MM.1S (cell line): ENCODE results near the gene RESF1.

Experiments
- DNase-seq: peaks from one replicate; pipeline ENCODE4 v3.0.0-alpha.2; 2015
- H2AFZ ChIP-seq: fragments of 300-600 bp; sonication (generic); 2 replicates; pipeline ENCODE4 v1.6.0; 2016; ENCODE audit warnings: antibody characterized with exemption, low read length
- H3F3A ChIP-seq: fragments of 300-600 bp; sonication (generic); 2 replicates; pipeline ENCODE4 v1.6.1; 2016; ENCODE audit warnings: mild to moderate bottlenecking, antibody characterized with exemption, low read length, moderate library complexity, mixed read lengths; ENCODE audit not compliant: insufficient read depth
- H3K27ac ChIP-seq: fragments of 300-600 bp; sonication (generic); 2 replicates; pipeline ENCODE4 v1.5.1; 2016; ENCODE audit warnings: mild to moderate bottlenecking, low read length
- H3K27me3 ChIP-seq: fragments of 300-600 bp; sonication (generic); replicated peaks from 2 replicates; pipeline ENCODE4 v1.6.0; 2016; ENCODE audit warnings: low read length; ENCODE audit not compliant: insufficient read depth
- H3K36me3 ChIP-seq: fragments of 300-600 bp; sonication (generic); replicated peaks from 2 replicates; pipeline ENCODE4 v1.6.1; 2016; ENCODE audit warnings: mild to moderate bottlenecking, low read length, mixed read lengths; ENCODE audit not compliant: insufficient read depth
- H3K4me1 ChIP-seq: fragments of 300-600 bp; sonication (generic); 2 replicates; pipeline ENCODE4 v1.6.1; 2016; ENCODE audit warnings: low read length, mixed read lengths
- H3K4me2 ChIP-seq: fragments of 300-600 bp; sonication (generic); 2 replicates; pipeline ENCODE4 v1.6.0; 2016; ENCODE audit warnings: low read depth, low read length
- H3K4me3 ChIP-seq: fragments of 300-600 bp; sonication (generic); 2 replicates; pipeline ENCODE4 v1.5.1; 2016; ENCODE audit warnings: low read length, mixed read lengths
- H3K79me2 ChIP-seq: fragments of 300-600 bp; sonication (generic); 2 replicates; pipeline ENCODE4 v1.6.1; 2016; ENCODE audit warnings: mixed run types, low read length, mixed read lengths
- H3K9ac ChIP-seq: fragments of 300-600 bp; sonication (generic); 2 replicates; pipeline ENCODE4 v1.6.1; 2016; ENCODE audit warnings: low read length, mixed read lengths
- H3K9me2 ChIP-seq: fragments of 300-600 bp; sonication (generic); replicated peaks from 2 replicates; pipeline ENCODE4 v1.6.1; 2016; ENCODE audit warnings: mild to moderate bottlenecking, low read length, mixed read lengths; ENCODE audit not compliant: insufficient read depth
- H3K9me3 ChIP-seq: fragments of 300-600 bp; sonication (generic); replicated peaks from 2 replicates; pipeline ENCODE4 v1.6.1; 2016; ENCODE audit warnings: mild to moderate bottlenecking, low read length, mixed read lengths; ENCODE audit not compliant: insufficient read depth
- H4K20me1 ChIP-seq: fragments of 300-600 bp; sonication (generic); 2 replicates; pipeline ENCODE4 v1.6.1; 2016; ENCODE audit warnings: mild to moderate bottlenecking, low read length, moderate library complexity, mixed read lengths; ENCODE audit not compliant: insufficient read depth
- EZH2 ChIP-seq: fragments of 300-600 bp; sonication (generic); optimal IDR thresholded peaks from 2 replicates; pipeline ENCODE3; 2017; ENCODE audit warnings: low read depth, mild to moderate bottlenecking, antibody characterized with exemption, low read length, mixed read lengths
- EZH2phosphoT487 ChIP-seq: fragments of 300-600 bp; sonication (generic); IDR thresholded peaks from 2 replicates; pipeline ENCODE4 v1.6.1; 2018; ENCODE audit warnings: antibody characterized with exemption, low read length
- TF ChIP-seq, protein P1 (sequence below): fragments of 300-600 bp; sonication (generic); IDR thresholded peaks from 2 replicates; pipeline ENCODE4 v1.5.1; 2016; ENCODE audit warnings: antibody characterized with exemption, low read length, mixed read lengths

RESF1 gene

GRCh38 chr12:32000373-32001005 is 41.3 kb downstream of the RESF1 start:
- H3F3A ChIP-seq, result no peaks in the 10 kb centered on the region
- no peaks in the 10 kb centered on the region for H3K27me3 ChIP-seq
- no peak for TF ChIP-seq EZH2phosphoT487
- TF ChIP-seq, protein P1, sequence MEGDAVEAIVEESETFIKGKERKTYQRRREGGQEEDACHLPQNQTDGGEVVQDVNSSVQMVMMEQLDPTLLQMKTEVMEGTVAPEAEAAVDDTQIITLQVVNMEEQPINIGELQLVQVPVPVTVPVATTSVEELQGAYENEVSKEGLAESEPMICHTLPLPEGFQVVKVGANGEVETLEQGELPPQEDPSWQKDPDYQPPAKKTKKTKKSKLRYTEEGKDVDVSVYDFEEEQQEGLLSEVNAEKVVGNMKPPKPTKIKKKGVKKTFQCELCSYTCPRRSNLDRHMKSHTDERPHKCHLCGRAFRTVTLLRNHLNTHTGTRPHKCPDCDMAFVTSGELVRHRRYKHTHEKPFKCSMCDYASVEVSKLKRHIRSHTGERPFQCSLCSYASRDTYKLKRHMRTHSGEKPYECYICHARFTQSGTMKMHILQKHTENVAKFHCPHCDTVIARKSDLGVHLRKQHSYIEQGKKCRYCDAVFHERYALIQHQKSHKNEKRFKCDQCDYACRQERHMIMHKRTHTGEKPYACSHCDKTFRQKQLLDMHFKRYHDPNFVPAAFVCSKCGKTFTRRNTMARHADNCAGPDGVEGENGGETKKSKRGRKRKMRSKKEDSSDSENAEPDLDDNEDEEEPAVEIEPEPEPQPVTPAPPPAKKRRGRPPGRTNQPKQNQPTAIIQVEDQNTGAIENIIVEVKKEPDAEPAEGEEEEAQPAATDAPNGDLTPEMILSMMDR, result no peak
- TF ChIP-seq EZH2, result no peak
- H3K9me3 ChIP-seq, result no peaks in the 10 kb centered on the region
- H3K36me3 ChIP-seq, result peaks cover 2% of the 10 kb centered on the region; the same call in 1 of the 2 replicates
- no peaks in the 10 kb centered on the region for H3K79me2 ChIP-seq
- H3K9ac ChIP-seq, result no peak overlapping the region
- H3K4me1 ChIP-seq, result no peaks in the 10 kb centered on the region
- no peak for DNase-seq
- H2AFZ ChIP-seq, result no peak overlapping the region
- H3K4me2 ChIP-seq, result no peak overlapping the region
- no peak overlapping the region for H3K27ac ChIP-seq
- H4K20me1 ChIP-seq, result no peaks in the 10 kb centered on the region
- no peak overlapping the region for H3K4me3 ChIP-seq
- H3K9me2 ChIP-seq, result no peaks in the 10 kb centered on the region

DNA sequence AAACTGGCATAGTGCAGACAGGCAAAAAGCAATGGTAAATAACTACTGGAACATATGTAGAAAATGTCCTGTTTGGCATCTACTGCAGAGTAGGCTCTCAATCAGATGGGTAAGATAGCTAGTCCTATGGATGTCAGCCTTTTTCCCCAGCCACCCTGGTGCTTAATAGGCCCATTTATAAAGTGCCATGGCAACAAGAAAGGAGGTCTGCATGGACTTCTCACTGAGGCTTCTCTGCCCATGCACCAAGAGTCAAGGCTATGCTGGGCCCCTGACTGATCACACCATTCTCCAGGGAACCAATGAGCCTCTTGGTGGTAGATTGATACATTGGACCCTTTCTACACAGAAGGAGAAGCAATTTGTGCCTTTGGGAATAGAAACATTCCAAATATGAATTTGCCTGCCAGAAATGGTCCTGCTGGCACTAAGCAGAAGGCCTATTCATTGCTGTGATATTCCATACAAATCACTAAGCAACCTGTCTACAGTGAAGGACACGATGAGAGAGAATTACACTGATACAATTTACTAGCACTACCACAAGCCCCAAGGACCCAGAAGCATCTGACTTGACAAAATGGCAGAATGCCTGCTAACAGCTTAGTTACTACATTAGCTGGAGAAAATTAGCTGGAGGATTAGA is 43.8 kb downstream of the RESF1 start:
- Histone ChIP-seq H3K4me2 (no peak overlapping the region), H3K27ac (no peak overlapping the region), H3K9ac (no peak overlapping the region), H3K9me3 (no peaks in the 10 kb centered on the region), H3K4me3 (no peak overlapping the region), H3K27me3 (no peaks in the 10 kb centered on the region), H3K36me3 (no peaks in the 10 kb centered on the region), H3F3A (no peaks in the 10 kb centered on the region), H3K4me1 (no peaks in the 10 kb centered on the region), H3K79me2 (no peaks in the 10 kb centered on the region), H4K20me1 (no peaks in the 10 kb centered on the region), H2AFZ (no peak overlapping the region), H3K9me2 (no peaks in the 10 kb centered on the region)
- DNase-seq, result no peak
- TF ChIP-seq EZH2, result no peak
- TF ChIP-seq EZH2phosphoT487, result no peak
- TF ChIP-seq, protein P1, result no peak

GRCh38 chr12:32003654-32004053 is 44.4 kb downstream of the RESF1 start:
- Histone ChIP-seq H2AFZ (no peak overlapping the region), H4K20me1 (no peaks in the 10 kb centered on the region), H3K4me2 (no peak overlapping the region), H3K4me1 (no peaks in the 10 kb centered on the region), H3K27me3 (no peaks in the 10 kb centered on the region), H3K9me3 (no peaks in the 10 kb centered on the region), H3K4me3 (no peak overlapping the region), H3K27ac (no peak overlapping the region), H3K9me2 (no peaks in the 10 kb centered on the region), H3F3A (no peaks in the 10 kb centered on the region), H3K9ac (no peak overlapping the region), H3K79me2 (no peaks in the 10 kb centered on the region), H3K36me3 (no peaks in the 10 kb centered on the region)
- DNase-seq, result no peak
- TF ChIP-seq EZH2 (no peak), EZH2phosphoT487 (no peak)
